HG03103 (cell line): Measurements from ENCODE around the gene KDSR.

Experiments
- ATAC-seq: cut with Tn5 transposase; IDR thresholded peaks from one replicate; pipeline ENCODE4 v1.9.1; 2021; ENCODE audit warnings: low read depth; ENCODE audit not compliant: unreplicated experiment

Gene KDSR

DNA sequence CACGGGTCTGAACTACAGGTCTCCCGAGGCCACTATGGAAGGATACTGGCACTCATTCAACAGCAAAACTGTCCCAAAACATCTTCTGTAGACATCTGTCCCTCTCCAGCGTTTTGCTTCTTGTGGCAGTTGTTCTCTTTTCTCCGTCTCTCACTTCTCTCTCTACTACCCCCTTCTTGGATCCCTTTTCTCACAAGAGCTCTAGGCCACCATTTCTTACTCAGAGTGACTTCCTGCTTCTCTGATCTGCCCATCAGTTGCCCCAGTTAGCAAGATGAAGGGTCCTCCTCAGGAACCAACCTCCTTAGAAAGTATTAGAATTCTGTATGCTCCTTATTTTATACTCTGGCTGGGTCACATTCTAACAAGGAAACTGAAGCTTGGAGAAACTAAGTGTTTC, 80.1 kb downstream of the KDSR start:
- ATAC-seq = no peak

DNA sequence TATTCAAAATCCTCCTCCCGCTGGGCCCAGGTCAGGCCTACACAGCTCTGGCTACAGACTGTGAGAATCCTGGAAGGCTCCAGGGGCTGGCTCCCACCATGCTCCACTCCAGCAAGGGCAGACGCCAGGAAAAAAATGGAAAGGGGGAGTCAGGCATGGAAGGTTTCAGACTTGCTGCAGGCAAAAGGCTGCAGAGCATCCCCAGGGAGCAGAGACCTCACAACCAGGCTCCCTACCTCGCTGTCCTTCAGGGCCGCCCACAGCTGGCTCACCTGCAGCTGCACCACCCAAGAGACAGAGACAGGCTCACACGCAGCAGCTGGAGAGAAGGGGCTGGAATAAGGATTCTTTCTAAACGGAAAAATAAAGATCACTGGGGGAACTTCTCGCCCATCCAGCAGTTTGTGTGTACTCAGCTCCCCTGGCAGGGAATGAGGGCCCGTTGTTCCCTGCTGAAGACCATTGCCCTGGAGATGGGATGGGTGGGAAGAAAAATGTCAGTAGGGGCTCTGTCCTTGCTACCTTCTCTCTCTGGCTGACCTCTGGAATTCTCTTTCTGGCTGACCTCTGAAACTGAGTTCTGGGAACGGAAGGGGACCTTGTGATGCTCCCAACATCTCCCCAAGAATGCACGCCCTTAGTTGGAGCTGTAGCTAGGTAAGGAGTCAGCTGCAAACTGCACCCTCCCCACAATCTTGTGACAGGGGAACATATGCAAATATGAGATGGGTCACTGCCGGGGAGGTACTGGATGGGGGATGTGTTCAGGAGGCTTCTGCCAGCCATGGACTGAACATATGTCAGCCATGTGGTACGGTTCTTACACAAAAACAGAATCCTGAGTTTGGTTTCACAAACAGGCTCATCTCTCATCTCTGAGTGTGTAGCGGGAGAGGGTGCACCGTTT, 81.9 kb downstream of the KDSR start:
- peak; percentile 93 for ATAC-seq

- ATAC-seq = no peak
Observed at GRCh38 chr18:63284173-63284799, 82.7 kb downstream of the KDSR start.

GRCh38 chr18:63283305-63284094, 83.5 kb downstream of the KDSR start:
- ATAC-seq = no peak

- no peak for ATAC-seq
Observed at GRCh38 chr18:63282793-63283192, 84.2 kb downstream of the KDSR start.
